ENCODE data around the gene KRT15. TPM values are rescaled to one million over a fixed set of nuclear protein-coding genes. Genes with fewer than 3 reads are reported as not detected.

Gene KRT15
- total RNA-seq, 1 donor: 0.63 TPM

GRCh38 chr17:41464682-41465081 is 54.0 kb downstream of the KRT15 start:
- H3K4me3 ChIP-seq (ENCODE audit: low read depth, low read length): no peak overlapping the region
- TF ChIP-seq, protein P1, sequence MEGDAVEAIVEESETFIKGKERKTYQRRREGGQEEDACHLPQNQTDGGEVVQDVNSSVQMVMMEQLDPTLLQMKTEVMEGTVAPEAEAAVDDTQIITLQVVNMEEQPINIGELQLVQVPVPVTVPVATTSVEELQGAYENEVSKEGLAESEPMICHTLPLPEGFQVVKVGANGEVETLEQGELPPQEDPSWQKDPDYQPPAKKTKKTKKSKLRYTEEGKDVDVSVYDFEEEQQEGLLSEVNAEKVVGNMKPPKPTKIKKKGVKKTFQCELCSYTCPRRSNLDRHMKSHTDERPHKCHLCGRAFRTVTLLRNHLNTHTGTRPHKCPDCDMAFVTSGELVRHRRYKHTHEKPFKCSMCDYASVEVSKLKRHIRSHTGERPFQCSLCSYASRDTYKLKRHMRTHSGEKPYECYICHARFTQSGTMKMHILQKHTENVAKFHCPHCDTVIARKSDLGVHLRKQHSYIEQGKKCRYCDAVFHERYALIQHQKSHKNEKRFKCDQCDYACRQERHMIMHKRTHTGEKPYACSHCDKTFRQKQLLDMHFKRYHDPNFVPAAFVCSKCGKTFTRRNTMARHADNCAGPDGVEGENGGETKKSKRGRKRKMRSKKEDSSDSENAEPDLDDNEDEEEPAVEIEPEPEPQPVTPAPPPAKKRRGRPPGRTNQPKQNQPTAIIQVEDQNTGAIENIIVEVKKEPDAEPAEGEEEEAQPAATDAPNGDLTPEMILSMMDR (IDR thresholded peaks at IDR 0.05; ENCODE audit: insufficient read depth, low read length): no peak
- peak; percentile 96 for DNase-seq (ENCODE audit: low read depth)

- H3K4me3 ChIP-seq (ENCODE audit: low read depth, low read length): no peak overlapping the region
- DNase-seq (ENCODE audit: low read depth): no peak
- TF ChIP-seq, protein P1 (IDR thresholded peaks at IDR 0.05; ENCODE audit: insufficient read depth, low read length): no peak
Observed at GRCh38 chr17:41464173-41464572, 54.5 kb downstream of the KRT15 start.

DNA sequence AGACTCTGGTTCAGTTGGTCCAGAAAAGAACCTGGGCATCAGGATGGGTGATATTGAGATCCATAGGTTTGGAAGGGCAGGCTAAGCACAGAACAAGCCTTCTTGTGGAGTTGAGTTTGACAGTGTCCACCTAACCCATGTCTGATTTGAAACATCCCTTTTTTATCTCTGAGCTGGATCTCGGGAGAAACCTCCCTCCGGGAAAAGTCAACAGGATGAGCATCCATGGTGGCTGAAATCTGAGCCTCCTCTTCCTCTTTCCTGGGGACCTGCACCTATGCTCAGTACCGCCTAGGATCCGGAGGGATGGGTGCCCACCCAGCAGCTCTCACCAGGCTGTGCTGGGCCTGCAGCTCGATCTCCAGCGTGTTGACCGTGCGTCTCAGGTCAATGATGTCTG is 54.9 kb downstream of the KRT15 start:
- no peak overlapping the region for H3K4me3 ChIP-seq (ENCODE audit: low read depth, low read length)
- no peak for DNase-seq (ENCODE audit: low read depth)
- TF ChIP-seq, protein P1 (IDR thresholded peaks at IDR 0.05; ENCODE audit: insufficient read depth, low read length): no peak

Small RNAs within 50 kb of the gene (small RNA-seq; reads per million reads assigned to genes)
- 4.8 reads per million, percentile 88 among the genes with 10 or more reads in this experiment for gene RNU2-32P

Other genes starting within 250 kb of the KRT15 start
- not detected in 2 replicates for gene KRTAP9-7, start 243.2 kb downstream of the KRT15 start, total RNA-seq (ENCODE audit: low replicate concordance)
- not detected in 2 replicates for gene KRTAP29-1, start 216.0 kb downstream of the KRT15 start, total RNA-seq (ENCODE audit: low replicate concordance)
- gene KRTAP16-1, start 209.6 kb downstream of the KRT15 start, total RNA-seq (ENCODE audit: low replicate concordance): not detected in 2 replicates
- not detected in 2 replicates for gene KRTAP17-1, start 203.2 kb downstream of the KRT15 start, total RNA-seq (ENCODE audit: low replicate concordance)
- not detected in 2 replicates for gene KRT33A, start 168.1 kb downstream of the KRT15 start, total RNA-seq (ENCODE audit: low replicate concordance)
- not detected in 2 replicates for gene KRT33B, start 149.1 kb downstream of the KRT15 start, total RNA-seq (ENCODE audit: low replicate concordance)
- gene KRT34, start 136.6 kb downstream of the KRT15 start, total RNA-seq (ENCODE audit: low replicate concordance): 0.45 TPM in 1 of 2 replicates, not detected in the other
- 0.09 TPM in 1 of 2 replicates, not detected in the other for gene KRT31, start 121.3 kb downstream of the KRT15 start, total RNA-seq (ENCODE audit: low replicate concordance)
- gene KRT37, start 94.3 kb downstream of the KRT15 start, total RNA-seq (ENCODE audit: low replicate concordance): not detected in 2 replicates
- gene KRT38, start 77.9 kb downstream of the KRT15 start, total RNA-seq (ENCODE audit: low replicate concordance): not detected in 2 replicates
- 0.09 TPM in 1 of 2 replicates, not detected in the other for gene KRT32, start 51.5 kb downstream of the KRT15 start, total RNA-seq (ENCODE audit: low replicate concordance)
- not detected in 2 replicates for gene KRT35, start 37.7 kb downstream of the KRT15 start, total RNA-seq (ENCODE audit: low replicate concordance)
- not detected in 2 replicates for gene KRT36, start 29.0 kb downstream of the KRT15 start, total RNA-seq (ENCODE audit: low replicate concordance)
- gene KRT13, start 13.3 kb downstream of the KRT15 start, total RNA-seq (ENCODE audit: low replicate concordance): not detected in 2 replicates
- 50.7 and 78.5 TPM in 2 replicates for gene KRT19, start 9.4 kb upstream of the KRT15 start, total RNA-seq (ENCODE audit: low replicate concordance)
- gene KRT9, start 53.2 kb upstream of the KRT15 start, total RNA-seq (ENCODE audit: low replicate concordance): not detected in 2 replicates
- 0.82 and 1.3 TPM in 2 replicates for gene KRT14, start 68.0 kb upstream of the KRT15 start, total RNA-seq (ENCODE audit: low replicate concordance)
- gene KRT16, start 93.9 kb upstream of the KRT15 start, total RNA-seq (ENCODE audit: low replicate concordance): 0.98 and 2.0 TPM in 2 replicates
- 0.57 TPM in 1 of 2 replicates, not detected in the other for gene KRT17, start 105.7 kb upstream of the KRT15 start, total RNA-seq (ENCODE audit: low replicate concordance)
- gene EIF1, start 170.0 kb upstream of the KRT15 start, total RNA-seq (ENCODE audit: low replicate concordance): 99.7 and 102 TPM in 2 replicates
- not detected in 2 replicates for gene GAST, start 193.4 kb upstream of the KRT15 start, total RNA-seq (ENCODE audit: low replicate concordance)
- under 0.01 TPM in 1 of 2 replicates, not detected in the other for gene HAP1, start 215.8 kb upstream of the KRT15 start, total RNA-seq (ENCODE audit: low replicate concordance)